Lower leg skin (tissue), 3 donors: ENCODE data around the gene INF2.

Source experiments
- CTCF ChIP-seq, 3 donors: fragments of 450-650 bp; IDR thresholded peaks; one replicate each; pipeline ENCODE4 v1.5.1; 2016; ENCODE audit warnings: antibody characterized with exemption in 3 of 3, mild to moderate bottlenecking in 3 of 3, moderate library complexity in 2 of 3
- POLR2A ChIP-seq, 2 donors: fragments of 450-650 bp; IDR thresholded peaks; one replicate each; pipeline ENCODE4 v1.6.1; 2016 to 2017; ENCODE audit warnings: antibody characterized with exemption in 2 of 2, mild to moderate bottlenecking in 1 of 2, moderate library complexity in 1 of 2

GRCh38 chr14:104644656-104645378 lies 44.6 kb upstream of the INF2 start:
- TF ChIP-seq CTCF (IDR thresholded peaks at IDR 0.05) (no peak), POLR2A (IDR thresholded peaks at IDR 0.05) (no peak)
